Bronchial epithelial cell (primary cell): Measurements from ENCODE around the gene CPPED1. TPM values are rescaled to one million over a fixed set of nuclear protein-coding genes. Genes with fewer than 3 reads are reported as not detected.
A peak's percentile ranks its signal among the peaks of the same experiment; 100 is the strongest.
"Not testable (repeated sequence)": the region's sequence is repeated elsewhere in the genome, so short reads cannot be mapped to it uniquely, and the experiment has no call there.

Experiments used
- DNase-seq: peaks from one replicate; pipeline ENCODE4 v3.0.0-alpha.2; 2010; ENCODE audit warnings: low read depth
- FAIRE-seq: peaks from 2 replicates; lab custom pipeline; 2011; peaks lifted over from hg19 to GRCh38; lab: Jason Lieb, UNC
- H3K27me3 ChIP-seq: 2 replicates; pipeline ENCODE4 v1.5.1; 2011; ENCODE audit warnings: low read length; ENCODE audit not compliant: control insufficient read depth, insufficient read depth
- H3K36me3 ChIP-seq: 2 replicates; pipeline ENCODE4 v1.5.1; 2011; ENCODE audit warnings: low read length; ENCODE audit not compliant: control insufficient read depth, insufficient read depth
- H3K4me3 ChIP-seq: 2 replicates; pipeline ENCODE4 v1.5.1; 2011; ENCODE audit warnings: mild to moderate bottlenecking, low read depth, low read length, control low read depth
- CTCF ChIP-seq: IDR thresholded peaks from 2 replicates; pipeline ENCODE4 v1.5.1; 2011; ENCODE audit warnings: mild to moderate bottlenecking, moderate library complexity, low read length, control low read depth, inconsistent platforms; ENCODE audit not compliant: insufficient read depth, severe bottlenecking
- total RNA-seq: library from RNA; depleted of rRNA; stranded (reverse); fragments of >200 nt; gene quantifications from 2 replicates; pipeline ENCODE4 v1.2.1, GENCODE V29; 2014

Gene CPPED1
- total RNA-seq, 1 donor from 2014 or later = 5.8 TPM

DNA sequence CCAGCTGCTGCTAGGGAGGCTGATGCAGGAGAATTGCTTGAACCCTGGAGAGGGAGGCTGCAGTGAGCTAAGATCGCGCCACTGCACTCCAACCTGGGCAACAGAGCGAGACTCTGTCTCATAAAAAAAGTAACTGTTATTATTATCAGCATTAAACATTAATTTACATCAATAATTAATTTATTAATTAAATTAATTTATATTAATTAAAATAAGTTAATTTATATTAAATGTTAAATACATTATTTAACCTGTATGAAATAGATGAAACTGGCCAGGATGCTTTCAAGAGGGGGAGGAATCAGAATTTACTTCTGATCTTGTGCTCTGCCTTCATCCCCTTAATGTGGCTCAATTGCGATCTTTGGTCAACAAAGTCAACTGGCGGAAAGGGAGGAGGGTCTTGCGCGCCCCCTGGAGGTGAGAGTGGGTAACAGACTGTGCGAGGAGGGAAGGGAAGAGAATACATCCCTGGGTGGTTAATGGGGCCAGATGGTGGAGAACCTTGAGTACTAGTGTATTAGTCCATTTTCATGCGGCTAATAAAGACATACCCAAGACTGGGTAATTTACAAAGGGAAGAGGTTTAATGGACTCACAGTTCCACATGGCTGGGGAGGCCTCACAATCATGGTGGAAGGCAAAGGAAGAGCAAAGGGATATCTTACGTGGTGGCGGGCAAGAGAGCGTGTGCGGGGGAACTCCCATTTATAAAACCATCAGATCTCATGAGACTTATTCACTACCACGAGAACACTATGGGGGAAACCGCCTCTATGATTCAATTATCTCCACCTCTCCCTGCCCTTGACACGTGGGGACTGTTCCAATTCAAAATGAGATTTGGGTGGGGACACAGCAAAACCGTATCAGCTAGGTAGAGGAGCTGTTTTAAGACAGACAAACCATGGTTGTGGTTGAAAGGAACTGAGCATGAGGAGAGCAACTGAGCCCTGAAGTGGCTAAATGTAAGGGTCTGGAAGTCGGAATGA is 15.7 kb upstream of the CPPED1 start:
- H3K36me3 ChIP-seq = no peaks in the 10 kb centered on the region
- no peaks in the 10 kb centered on the region for H3K27me3 ChIP-seq
- TF ChIP-seq CTCF = peak; percentile 41
- no peak for DNase-seq
- FAIRE-seq = no peak
- H3K4me3 ChIP-seq = no peak overlapping the region

GRCh38 chr16:12818326-12818725 is 14.6 kb upstream of the CPPED1 start:
- DNase-seq = no peak
- no peaks in the 10 kb centered on the region for H3K36me3 ChIP-seq
- FAIRE-seq = no peak
- no peaks in the 10 kb centered on the region for H3K27me3 ChIP-seq
- TF ChIP-seq CTCF = no peak
- no peak overlapping the region for H3K4me3 ChIP-seq

- DNase-seq, FAIRE-seq, H3K27me3 ChIP-seq, H3K36me3 ChIP-seq, H3K4me3 ChIP-seq: not testable (repeated sequence)
Observed at GRCh38 chr16:12816791-12817214, 13.1 kb upstream of the CPPED1 start.

DNA sequence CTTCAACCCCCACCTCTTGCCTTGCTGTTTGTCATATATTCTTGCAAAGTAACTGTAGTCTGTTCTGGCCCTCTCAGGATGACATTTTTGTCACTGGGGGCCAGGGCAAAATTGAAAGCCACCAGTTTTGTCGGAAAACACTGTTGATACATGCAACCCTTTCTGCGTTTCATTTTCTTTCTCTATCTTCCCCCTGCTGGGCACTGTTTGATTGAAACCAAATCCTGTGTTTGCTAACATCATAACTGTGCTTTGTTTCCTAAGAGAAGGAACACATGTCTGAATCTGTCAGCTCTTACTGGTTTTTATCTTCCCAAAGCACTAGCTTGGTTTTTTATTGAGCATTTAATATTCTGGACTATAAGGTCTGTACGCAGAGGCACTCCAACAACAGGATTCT is 11.7 kb upstream of the CPPED1 start:
- no peak for TF ChIP-seq CTCF
- no peak for FAIRE-seq
- Histone ChIP-seq H3K4me3 (no peak overlapping the region), H3K36me3 (no peaks in the 10 kb centered on the region), H3K27me3 (no peaks in the 10 kb centered on the region)
- DNase-seq = no peak

DNA sequence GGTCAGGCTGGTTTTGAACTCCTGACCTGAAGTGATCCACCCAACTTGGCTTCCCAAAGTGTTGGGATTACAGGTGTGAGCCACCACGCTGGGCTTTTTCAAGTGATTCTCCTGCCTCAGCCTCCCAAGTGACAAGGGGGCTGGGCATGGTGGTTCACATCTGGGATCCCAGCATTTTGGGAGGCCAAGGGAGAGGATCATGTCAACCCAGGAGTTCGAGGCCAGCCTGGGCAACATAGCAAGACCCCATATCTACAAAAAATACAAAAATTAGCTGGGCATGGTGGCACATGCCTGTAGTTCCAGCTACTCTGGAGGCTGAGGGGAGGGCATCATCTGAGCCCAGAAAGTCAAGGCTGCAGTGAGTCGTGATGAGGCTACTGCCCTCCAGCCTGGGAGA is 10.0 kb upstream of the CPPED1 start:
- not testable (repeated sequence) for FAIRE-seq, H3K36me3 ChIP-seq, H3K4me3 ChIP-seq, DNase-seq, H3K27me3 ChIP-seq

DNA sequence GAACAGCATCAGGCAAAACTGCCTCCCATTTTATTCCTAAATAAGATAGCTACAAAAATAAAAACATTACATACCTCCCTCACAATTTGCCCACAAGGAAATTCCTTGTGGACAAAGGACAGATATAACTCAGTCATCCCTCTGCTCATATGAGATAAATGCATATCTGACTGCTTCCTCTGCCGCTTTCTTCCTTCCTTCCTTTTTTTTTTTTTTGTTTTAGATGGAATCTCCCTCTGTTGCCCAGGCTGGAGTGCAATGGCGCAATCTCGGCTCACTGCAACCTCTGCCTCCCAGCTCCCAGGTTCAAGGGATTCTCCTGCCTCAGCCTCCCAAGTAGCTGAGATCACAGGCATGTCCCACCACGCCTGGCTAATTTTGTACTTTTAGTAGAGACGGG is 9.6 kb upstream of the CPPED1 start:
- not testable (repeated sequence) for H3K4me3 ChIP-seq, H3K36me3 ChIP-seq, H3K27me3 ChIP-seq, FAIRE-seq, DNase-seq

- FAIRE-seq (no peak), DNase-seq (no peak)
- no peak for TF ChIP-seq CTCF
- Histone ChIP-seq H3K36me3 (no peaks in the 10 kb centered on the region), H3K27me3 (no peaks in the 10 kb centered on the region), H3K4me3 (no peak overlapping the region)
Observed at GRCh38 chr16:12811441-12812383, 8.0 kb upstream of the CPPED1 start.
